ENCODE measurements around the gene ERBB4.
"Not testable (repeated sequence)": the region's sequence is repeated elsewhere in the genome, so short reads cannot be mapped to it uniquely, and the experiment has no call there.

Gene ERBB4

DNA sequence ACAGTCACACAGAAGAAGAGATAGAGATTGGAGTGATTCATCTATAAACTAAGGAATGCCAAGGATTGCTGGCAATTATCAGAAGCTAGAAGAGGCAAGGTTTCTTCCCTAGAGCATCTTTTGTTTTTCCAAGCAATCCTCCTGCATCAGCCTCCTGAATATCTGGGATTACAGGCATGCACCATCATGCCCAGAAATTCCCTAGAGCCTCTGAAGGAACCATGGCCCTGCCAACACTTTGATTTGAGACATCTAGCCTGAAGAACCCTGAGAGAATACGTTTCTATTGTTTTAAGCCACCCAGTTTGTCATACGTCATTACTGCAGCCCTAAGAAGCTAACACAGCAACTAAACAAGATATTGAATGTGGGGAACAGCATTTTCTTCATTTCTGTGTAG is 525.0 kb downstream of the ERBB4 start:
- Mint-ChIP-seq H3K36me3 (no peaks in the 10 kb centered on the region), H3K27ac (no peak overlapping the region), H3K9me3 (peaks cover 7% of the 10 kb centered on the region), H3K4me1 (no peaks in the 10 kb centered on the region), H3K27me3 (no peaks in the 10 kb centered on the region), H3K4me3 (no peak overlapping the region)

DNA sequence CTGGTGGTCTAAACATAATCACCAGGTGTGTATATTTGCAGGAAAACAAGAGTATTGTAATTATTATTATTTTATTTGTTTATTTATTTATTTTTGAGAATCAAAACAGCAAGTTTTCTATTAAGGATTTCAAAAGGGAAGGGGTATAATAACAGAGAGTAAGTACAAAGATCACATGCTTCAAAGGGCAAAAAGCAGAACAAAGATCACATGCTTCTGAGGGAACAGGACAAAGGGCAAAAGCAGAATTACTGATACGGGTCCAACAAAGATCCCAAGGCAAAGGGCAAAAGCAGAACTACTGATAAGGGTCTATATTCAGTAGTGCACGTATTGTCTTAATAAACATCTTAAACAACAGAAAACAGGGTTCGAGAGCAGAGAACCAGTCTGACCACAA is 528.3 kb downstream of the ERBB4 start:
- not testable (repeated sequence) for H3K4me1 Mint-ChIP-seq, H3K4me3 Mint-ChIP-seq, H3K9me3 Mint-ChIP-seq, H3K27ac Mint-ChIP-seq, H3K27me3 Mint-ChIP-seq, H3K36me3 Mint-ChIP-seq

DNA sequence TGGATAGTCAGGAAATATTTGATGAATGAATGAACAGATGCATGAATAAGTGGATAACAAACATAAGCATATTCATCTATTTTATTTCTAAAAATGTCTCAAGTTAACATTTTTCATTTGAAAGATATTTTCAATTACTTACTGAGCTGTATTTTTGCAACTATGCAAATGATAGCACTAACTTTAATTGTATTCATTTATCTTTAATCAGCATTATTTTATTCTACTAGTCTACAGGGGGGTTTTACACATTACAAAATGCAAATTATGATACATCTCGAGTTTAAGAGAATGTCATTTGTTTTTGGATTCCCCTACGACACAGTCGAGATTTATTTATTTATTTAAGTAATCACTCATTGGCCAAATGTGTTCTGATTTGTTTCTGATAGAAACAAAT is 530.6 kb downstream of the ERBB4 start:
- H3K9me3 Mint-ChIP-seq: no peaks in the 10 kb centered on the region

DNA sequence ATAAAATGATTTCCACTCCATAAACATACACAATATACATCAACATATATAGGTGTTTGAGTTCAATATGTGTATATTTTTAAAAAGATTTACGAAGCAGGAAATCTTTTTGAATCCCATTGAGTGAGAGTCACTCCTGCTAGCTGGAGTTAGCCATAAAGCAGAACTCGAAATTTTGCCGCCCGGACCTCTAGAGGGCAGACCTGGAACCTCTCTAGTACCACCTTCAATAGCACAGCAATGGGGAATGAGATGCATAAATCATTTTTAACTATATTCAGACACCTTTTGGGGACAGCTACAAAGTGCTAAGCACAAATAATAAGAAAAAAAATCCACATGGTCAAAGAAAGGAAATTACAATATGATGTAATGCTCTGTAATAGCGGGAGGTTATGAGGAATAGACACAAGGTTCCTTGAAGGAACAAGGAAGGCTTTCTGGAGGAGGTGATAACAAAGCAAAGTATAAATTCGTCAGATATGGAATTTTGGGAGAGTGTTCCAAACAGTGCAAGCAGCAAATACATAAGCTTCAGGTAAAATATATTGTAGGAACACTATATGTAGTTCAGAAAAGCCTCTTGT is 533.4 kb downstream of the ERBB4 start:
- H3K4me1 Mint-ChIP-seq: no peaks in the 10 kb centered on the region
- no peaks in the 10 kb centered on the region for H3K9me3 Mint-ChIP-seq
- no peak overlapping the region for H3K4me3 Mint-ChIP-seq
- H3K27ac Mint-ChIP-seq: no peak overlapping the region
- no peaks in the 10 kb centered on the region for H3K36me3 Mint-ChIP-seq
- H3K27me3 Mint-ChIP-seq: no peaks in the 10 kb centered on the region

More for the DNA sequence above, 530.6 kb downstream of the ERBB4 start:
- no peaks in the 10 kb centered on the region for H3K36me3 Mint-ChIP-seq
- no peaks in the 10 kb centered on the region for H3K4me1 Mint-ChIP-seq
- no peak overlapping the region for H3K27ac Mint-ChIP-seq
- H3K4me3 Mint-ChIP-seq: no peak overlapping the region
- no peaks in the 10 kb centered on the region for H3K27me3 Mint-ChIP-seq

DNA sequence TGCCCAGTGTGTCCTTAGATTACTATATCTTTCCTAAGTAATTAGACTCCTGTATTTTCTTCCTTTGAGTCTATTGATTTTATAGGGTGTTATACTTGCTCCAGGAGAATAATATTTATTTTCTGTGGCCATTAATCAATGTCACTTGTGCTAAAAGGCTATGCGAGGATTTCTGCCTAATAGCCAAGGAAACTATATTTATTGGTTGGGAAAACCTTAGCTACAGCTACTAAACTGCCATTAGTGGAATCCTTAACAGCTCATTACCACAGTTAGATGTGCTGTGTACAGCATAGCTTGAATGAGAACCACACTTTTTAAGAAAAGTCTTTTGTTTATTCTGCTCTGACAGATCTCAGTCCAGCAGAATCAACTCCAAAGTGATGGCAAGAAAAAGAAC is 537.3 kb downstream of the ERBB4 start:
- Mint-ChIP-seq H3K36me3 (no peaks in the 10 kb centered on the region), H3K9me3 (no peaks in the 10 kb centered on the region), H3K4me1 (no peaks in the 10 kb centered on the region), H3K27ac (no peak overlapping the region), H3K27me3 (no peaks in the 10 kb centered on the region), H3K4me3 (no peak overlapping the region)

DNA sequence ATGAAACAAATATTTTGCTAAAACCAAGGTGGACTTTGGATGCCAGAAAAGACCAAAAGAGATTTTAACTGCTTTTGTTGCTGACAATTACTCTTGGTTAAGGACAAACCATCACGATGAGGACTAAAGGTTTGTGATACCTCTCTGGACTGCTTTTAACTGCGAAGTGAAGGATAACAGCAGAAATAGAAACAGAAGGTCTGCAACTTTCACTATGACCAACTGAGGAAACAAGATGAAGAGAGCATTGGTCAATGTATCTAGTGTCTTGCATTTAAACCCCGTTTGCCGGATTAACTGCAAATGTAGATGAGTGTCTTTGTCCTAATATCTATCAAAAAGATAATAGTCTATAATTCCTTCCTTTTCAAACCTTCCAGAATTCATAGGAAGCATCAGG is 541.7 kb downstream of the ERBB4 start:
- no peaks in the 10 kb centered on the region for H3K36me3 Mint-ChIP-seq
- no peak overlapping the region for H3K27ac Mint-ChIP-seq
- H3K27me3 Mint-ChIP-seq: no peaks in the 10 kb centered on the region

DNA sequence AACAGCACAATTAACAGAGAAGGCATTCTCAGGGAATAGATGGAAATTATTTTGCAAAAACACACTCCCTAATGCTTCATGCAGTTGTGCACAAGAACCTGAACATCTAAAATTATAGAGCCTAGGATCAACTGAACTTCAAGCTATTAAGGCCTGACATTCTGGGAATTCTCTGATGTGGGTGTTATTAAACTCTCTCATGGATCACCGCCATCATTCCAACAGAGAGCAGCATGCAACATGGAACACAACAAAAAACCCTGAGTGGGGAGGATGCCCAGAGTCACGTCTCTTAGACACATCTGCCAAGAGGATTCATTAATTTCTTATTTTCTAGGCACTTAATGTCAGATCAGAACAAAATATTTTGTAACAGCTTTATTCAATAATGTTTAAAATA is 543.8 kb downstream of the ERBB4 start:
- H3K27me3 Mint-ChIP-seq: no peaks in the 10 kb centered on the region
- H3K36me3 Mint-ChIP-seq: no peaks in the 10 kb centered on the region
- H3K9me3 Mint-ChIP-seq: no peaks in the 10 kb centered on the region
- H3K27ac Mint-ChIP-seq: no peak overlapping the region
- H3K4me3 Mint-ChIP-seq: no peak overlapping the region
- H3K4me1 Mint-ChIP-seq: no peaks in the 10 kb centered on the region

More for the DNA sequence above, 541.7 kb downstream of the ERBB4 start:
- Mint-ChIP-seq H3K9me3 (no peaks in the 10 kb centered on the region), H3K4me3 (no peak overlapping the region), H3K4me1 (no peaks in the 10 kb centered on the region)

DNA sequence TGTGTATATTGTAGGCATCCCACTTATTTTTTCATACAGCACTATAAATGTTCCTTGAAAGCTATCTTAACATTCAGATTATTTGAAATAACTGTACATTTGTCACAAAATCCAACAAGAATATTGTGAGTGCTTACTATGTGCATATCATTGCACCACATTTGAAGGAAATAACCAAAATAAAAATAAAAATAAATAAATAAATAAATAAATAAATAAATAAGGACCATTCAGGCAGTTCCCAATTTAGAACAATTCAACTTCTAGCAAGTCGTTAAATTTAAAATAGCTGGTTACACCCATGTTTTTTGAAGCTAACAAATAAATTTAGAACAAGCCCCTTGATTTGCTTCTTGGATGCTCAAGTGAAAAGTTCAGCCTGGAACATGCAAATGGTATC is 548.3 kb downstream of the ERBB4 start:
- H3K36me3 Mint-ChIP-seq: no peaks in the 10 kb centered on the region
- no peak overlapping the region for H3K4me3 Mint-ChIP-seq
- H3K4me1 Mint-ChIP-seq: no peaks in the 10 kb centered on the region
- no peaks in the 10 kb centered on the region for H3K9me3 Mint-ChIP-seq
- H3K27me3 Mint-ChIP-seq: no peaks in the 10 kb centered on the region
- H3K27ac Mint-ChIP-seq: no peak overlapping the region

DNA sequence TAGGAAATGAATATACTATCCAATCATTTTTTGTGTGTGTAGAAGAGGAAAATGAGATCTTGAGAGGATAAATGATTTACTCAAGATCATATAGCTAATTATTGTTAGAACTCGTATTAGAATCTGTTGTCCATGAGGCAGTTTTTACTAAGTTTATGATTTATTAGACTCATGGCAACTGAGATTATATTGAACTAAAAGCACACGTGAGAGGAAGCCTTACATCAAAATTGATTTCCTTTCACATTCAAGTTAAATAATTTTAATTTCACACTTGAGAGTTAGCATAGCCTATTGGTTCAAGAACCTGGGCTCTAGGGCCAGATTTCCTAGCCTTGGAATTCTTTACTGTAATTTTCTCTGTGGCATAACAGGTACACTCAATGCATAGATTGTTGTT is 552.3 kb downstream of the ERBB4 start:
- Mint-ChIP-seq H3K9me3 (no peaks in the 10 kb centered on the region), H3K4me3 (no peak overlapping the region), H3K27ac (no peak overlapping the region), H3K4me1 (no peaks in the 10 kb centered on the region), H3K27me3 (no peaks in the 10 kb centered on the region), H3K36me3 (no peaks in the 10 kb centered on the region)

DNA sequence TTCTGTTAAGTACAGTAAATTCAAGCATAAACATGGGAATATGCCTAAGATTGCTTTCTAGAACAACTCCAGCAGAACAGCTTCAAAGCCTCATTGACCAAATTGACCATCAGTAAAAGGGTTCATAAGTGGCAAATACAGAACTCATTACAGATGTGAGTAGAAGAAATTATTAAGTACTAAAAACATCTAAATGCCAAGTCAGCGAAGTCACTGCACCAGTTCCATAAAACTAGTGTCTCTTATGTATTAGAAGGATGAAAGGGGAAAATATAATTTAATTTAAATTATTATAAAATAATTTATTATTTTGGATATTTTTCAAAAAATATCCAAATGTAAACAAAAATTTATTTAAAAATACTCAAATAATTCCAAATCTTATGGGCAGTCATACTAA is 553.2 kb downstream of the ERBB4 start:
- no peaks in the 10 kb centered on the region for H3K4me1 Mint-ChIP-seq
- no peaks in the 10 kb centered on the region for H3K27me3 Mint-ChIP-seq
- no peak overlapping the region for H3K4me3 Mint-ChIP-seq
- H3K9me3 Mint-ChIP-seq: no peaks in the 10 kb centered on the region
- no peaks in the 10 kb centered on the region for H3K36me3 Mint-ChIP-seq
- H3K27ac Mint-ChIP-seq: no peak overlapping the region

DNA sequence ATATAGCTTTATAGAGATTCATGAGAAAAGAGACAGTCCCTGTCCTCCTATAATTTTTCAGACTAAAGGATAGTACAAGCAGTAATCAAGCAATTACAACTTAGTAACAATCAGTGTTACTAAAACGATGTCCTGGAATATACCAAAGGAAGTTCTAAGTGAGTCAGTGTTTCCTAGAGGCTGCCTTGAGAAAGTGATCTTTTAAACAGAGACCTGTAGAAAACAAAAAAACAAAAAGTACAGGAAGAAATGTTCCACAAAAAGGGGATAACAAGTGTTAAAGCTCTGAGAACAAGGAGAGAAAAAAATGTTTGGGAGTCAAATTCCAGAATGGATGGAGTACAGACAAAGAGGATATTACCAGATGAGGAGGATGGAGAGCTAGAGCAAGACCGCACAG is 556.4 kb downstream of the ERBB4 start:
- no peak overlapping the region for H3K4me3 Mint-ChIP-seq
- no peak overlapping the region for H3K27ac Mint-ChIP-seq
- H3K4me1 Mint-ChIP-seq: no peaks in the 10 kb centered on the region
- H3K36me3 Mint-ChIP-seq: no peaks in the 10 kb centered on the region
- H3K9me3 Mint-ChIP-seq: no peaks in the 10 kb centered on the region
- no peaks in the 10 kb centered on the region for H3K27me3 Mint-ChIP-seq

DNA sequence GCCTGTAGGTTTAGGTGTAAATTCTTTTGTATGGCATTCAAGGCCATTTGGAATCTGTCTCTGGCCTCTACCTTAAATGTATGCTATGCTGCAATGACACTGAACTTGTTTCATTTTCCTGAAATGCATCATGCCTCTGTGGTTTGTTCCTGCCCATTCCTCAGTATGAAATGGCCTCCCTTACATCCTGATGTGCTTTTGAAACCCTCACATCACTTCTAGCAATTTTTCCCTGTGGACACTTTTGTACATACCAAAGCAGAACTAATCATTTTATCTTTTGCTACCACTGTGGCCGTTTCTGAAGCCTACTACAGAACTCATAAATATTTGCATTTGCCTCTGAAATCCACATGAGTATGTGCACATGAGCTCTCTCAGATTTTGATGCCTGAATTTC is 557.2 kb downstream of the ERBB4 start:
- Mint-ChIP-seq H3K27ac (no peak overlapping the region), H3K4me1 (no peaks in the 10 kb centered on the region), H3K4me3 (no peak overlapping the region), H3K9me3 (no peaks in the 10 kb centered on the region), H3K36me3 (no peaks in the 10 kb centered on the region), H3K27me3 (no peaks in the 10 kb centered on the region)

DNA sequence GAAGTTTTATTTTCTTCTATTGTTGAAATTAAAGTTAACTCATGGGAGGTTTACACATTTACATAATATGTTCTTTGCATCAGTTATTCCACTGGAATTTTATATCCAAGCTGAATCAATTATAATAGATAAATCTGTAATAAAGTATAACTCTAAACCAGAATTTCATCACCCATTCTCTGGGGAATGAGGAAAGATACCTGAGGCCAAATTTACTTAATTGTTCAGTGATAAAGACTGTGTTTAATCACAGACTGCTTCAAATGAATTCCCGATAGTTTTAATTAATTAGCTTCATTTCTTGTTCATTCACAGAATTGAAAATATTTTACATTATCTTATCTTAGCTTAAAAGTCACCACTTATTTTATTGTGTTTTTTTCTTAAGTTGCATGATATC is 562.5 kb downstream of the ERBB4 start:
- no peaks in the 10 kb centered on the region for H3K9me3 Mint-ChIP-seq
- no peak overlapping the region for H3K4me3 Mint-ChIP-seq

DNA sequence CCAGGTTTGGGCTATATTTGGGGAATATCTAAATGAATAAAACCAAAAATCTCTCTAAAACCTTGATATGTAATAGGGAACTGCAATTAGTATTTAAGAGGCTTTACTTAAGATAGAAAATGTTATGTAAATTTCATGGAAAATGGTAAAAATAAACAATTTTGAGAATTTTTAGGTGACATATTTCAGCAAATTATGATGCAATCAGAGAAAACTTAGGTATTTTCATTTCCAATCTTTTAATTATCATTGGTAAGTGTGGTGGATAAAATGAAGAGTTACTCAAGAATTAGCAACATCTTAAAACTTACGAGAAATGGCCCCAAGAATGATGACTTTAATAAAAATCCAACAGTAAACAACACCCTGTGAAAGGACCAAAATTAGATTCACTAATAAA is 571.4 kb downstream of the ERBB4 start:
- H3K27me3 Mint-ChIP-seq: no peaks in the 10 kb centered on the region
- H3K27ac Mint-ChIP-seq: no peak overlapping the region
- no peak overlapping the region for H3K4me3 Mint-ChIP-seq
- no peaks in the 10 kb centered on the region for H3K4me1 Mint-ChIP-seq
- no peaks in the 10 kb centered on the region for H3K36me3 Mint-ChIP-seq
- no peaks in the 10 kb centered on the region for H3K9me3 Mint-ChIP-seq

More for the DNA sequence above, 562.5 kb downstream of the ERBB4 start:
- Mint-ChIP-seq H3K27ac (no peak overlapping the region), H3K36me3 (no peaks in the 10 kb centered on the region), H3K4me1 (no peaks in the 10 kb centered on the region), H3K27me3 (no peaks in the 10 kb centered on the region)

DNA sequence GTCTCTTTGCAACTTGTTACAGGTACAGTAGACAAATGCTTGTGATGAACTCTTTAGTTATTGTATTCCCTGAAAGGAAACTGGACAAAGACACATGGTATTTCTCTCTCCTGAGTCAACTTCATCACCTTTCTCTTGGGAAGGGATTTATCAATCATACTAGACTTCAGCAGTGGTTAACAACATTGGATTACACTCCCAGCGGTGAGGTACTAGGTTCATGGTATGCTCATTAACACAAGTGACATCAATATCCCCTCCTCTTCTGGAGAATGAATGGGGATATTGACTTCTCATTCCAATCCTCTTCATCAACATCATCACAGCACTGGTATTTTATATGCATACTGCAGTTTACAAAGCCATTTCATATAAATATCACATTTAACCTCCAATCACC is 574.6 kb downstream of the ERBB4 start:
- Mint-ChIP-seq H3K27me3 (no peaks in the 10 kb centered on the region), H3K9me3 (peaks cover 4% of the 10 kb centered on the region), H3K4me1 (no peaks in the 10 kb centered on the region), H3K27ac (no peak overlapping the region), H3K4me3 (no peak overlapping the region), H3K36me3 (no peaks in the 10 kb centered on the region)

DNA sequence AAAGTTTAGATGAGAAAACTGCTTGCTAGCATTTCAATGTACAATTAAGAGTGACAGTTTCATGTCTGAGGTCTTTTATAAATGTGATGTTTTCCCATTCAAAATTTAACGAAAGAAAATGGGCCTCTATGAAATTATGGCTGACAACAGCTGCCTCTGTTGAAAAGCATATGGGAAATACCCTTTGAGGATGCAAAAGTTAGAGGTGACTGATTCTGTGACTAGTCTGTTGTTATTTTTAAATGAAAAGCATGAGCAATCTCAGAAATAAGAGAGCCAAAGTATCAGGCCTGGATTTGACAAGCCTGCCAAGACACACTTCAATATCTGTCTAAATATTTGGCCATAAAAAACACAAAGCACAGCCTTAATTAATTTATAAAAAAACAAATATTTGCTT is 580.8 kb downstream of the ERBB4 start:
- Mint-ChIP-seq H3K9me3 (peaks cover 4% of the 10 kb centered on the region), H3K4me1 (no peaks in the 10 kb centered on the region), H3K4me3 (no peak overlapping the region), H3K36me3 (no peaks in the 10 kb centered on the region), H3K27me3 (no peaks in the 10 kb centered on the region), H3K27ac (no peak overlapping the region)

DNA sequence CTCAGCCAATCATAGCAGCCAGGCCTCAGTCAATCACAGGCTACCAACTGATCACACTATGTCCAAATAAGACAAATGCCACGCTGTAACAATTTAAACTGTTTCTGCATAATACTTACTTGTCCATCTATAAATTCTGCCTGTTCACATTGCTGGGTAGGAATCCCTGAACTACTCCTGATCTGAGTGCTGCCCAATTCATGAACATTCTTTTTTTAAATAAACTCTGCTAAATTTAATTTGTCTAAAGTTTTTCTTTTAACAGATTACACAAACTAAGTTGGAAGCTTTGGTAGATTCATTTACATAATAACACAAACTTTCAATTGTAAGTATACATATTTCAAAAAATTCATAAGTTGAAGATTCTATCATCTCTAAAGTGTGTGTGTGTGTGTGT is 583.0 kb downstream of the ERBB4 start:
- no peaks in the 10 kb centered on the region for H3K36me3 Mint-ChIP-seq
- no peaks in the 10 kb centered on the region for H3K9me3 Mint-ChIP-seq
- H3K27me3 Mint-ChIP-seq: no peaks in the 10 kb centered on the region
- H3K4me3 Mint-ChIP-seq: no peak overlapping the region
- H3K4me1 Mint-ChIP-seq: no peaks in the 10 kb centered on the region
- H3K27ac Mint-ChIP-seq: no peak overlapping the region
